Fibroblast of the conjunctiva (primary cell): ENCODE measurements around the gene DUSP22.
A peak's percentile ranks its signal among the peaks of the same experiment; 100 is the strongest.
"Not testable (repeated sequence)": the region's sequence is repeated elsewhere in the genome, so short reads cannot be mapped to it uniquely, and the experiment has no call there.

ENCODE experiments used
- DNase-seq: peaks from one replicate; pipeline ENCODE4 v3.0.0-alpha.2; 2010; ENCODE audit warnings: low read depth

The DUSP22 gene, protein sequence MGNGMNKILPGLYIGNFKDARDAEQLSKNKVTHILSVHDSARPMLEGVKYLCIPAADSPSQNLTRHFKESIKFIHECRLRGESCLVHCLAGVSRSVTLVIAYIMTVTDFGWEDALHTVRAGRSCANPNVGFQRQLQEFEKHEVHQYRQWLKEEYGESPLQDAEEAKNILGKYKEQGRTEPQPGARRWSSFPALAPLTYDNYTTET

DNA sequence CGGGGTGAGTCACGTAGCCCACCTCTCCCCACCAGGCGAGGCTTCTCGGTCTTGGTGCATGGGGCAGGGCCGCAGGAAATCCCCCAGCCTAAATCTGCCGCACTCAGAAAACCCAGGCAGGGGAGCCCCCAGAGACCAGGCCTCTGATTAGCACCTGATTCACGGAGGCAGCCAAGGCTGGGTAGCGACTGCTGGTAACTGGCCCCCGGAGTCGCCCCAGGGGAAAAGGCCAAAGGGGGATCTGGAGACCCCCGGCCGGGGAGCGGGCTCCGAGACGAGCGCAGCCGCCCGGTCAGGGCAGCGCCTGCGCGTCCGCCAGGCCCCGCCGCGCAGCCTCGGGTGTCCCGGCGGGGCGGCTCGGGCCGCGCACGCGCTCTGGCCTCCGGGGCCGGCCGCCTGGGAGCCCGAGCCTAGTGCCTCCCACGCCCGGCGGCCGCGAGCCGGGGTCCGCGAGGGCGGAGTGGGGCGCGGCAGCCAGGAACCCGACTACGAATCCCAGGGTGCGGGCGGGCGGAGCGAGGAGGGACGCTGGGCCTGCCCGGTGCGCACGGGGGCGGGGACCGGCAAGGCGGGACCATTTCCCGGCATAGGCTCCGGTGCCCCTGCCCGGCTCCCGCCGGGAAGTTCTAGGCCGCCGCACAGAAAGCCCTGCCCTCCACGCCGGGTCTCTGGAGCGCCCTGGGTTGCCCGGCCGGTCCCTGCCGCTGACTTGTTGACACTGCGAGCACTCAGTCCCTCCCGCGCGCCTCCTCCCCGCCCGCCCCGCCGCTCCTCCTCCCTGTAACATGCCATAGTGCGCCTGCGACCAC is at the start of gene DUSP22:
Gene DUSP22 (plus strand): TSS at position 791 of the 809 bp plus-strand sequence. CDS start 53 bp downstream, outside the sequence.
- DNase-seq: peak; percentile 77

- DNase-seq: no peak
These were observed 45.9 kb upstream of the DUSP22 start for GRCh38 chr6:246352-246751.

DNA sequence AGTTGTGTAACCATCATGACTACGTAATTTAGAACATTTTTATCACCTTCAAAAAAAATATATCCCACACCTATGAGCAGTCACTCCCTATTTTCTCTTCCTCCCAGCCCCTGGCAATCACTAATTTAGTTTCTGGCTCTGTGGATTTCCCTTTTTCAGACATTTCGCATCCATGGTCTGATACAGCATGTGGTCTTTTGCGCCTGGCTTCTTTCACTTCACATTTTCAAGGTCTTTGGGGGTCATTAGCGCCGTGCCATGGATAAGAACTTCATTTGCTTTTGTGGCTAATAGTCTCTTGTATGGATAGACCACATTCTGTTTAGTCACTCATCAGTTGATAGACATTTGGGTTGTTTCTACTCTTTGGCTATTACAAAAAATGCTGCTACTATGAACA is 44.9 kb upstream of the DUSP22 start:
- no peak for DNase-seq

- not testable (repeated sequence) for DNase-seq
These were observed 44.2 kb upstream of the DUSP22 start for GRCh38 chr6:248046-248445.

DNA sequence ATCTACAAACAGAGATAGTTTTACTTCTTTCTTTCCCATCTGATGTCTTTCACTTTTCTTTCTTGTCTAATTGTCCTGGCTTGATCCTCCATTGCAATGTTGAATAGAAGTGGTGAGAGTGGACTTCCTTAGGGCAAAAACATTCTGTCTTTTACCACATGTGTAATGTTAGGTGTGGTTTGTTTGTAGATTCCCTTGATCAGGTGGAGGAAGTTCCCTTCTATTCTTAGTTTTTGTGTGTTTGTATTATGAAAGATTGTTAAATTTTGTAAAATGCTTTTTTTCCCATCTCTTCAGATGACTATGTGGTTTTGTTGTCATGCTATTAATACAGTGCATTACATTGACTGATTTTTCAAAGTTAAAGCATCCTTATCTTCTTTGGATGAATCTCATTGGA is 41.6 kb upstream of the DUSP22 start:
- no peak for DNase-seq

DNA sequence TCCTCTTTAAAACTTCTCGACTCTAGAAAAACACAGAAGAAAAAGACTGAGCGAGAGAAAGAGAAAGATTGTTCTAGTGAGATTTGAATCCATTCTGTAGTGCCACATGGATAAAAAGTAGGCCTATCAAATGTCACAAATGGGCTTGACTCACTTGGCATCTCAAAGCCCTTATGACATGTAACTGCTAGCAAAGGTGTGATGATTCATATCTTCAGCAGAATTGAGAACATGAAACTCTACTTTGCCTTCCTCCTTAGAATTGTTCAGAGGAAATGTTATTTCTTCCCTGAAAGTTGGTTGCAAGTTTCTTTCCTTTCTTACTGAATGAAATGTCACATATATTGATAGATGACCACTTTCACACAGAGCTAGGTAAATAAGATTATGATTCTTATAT is 40.4 kb upstream of the DUSP22 start:
- DNase-seq: no peak

GRCh38 chr6:252775-253535 is 39.3 kb upstream of the DUSP22 start:
- no peak for DNase-seq

DNA sequence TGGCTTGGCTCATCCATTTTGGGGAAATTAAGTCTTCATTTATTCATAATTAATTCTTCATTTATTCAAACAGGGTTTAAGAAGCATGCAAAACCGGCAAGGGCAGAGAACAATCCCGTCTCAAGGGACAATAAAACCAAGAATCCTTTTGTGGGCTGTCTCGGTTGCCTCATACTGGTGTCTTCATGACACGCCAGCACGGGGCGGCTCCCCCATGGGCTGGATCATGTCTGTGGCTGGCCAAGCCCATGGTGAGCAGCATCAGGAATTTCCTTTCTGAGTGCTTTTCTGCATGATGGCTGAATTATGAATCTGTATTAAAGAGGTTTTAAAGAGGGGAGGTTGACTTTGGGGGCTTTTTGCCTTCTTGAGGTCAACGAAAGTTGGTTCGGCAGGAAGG is 38.3 kb upstream of the DUSP22 start:
- DNase-seq: no peak

GRCh38 chr6:255041-255750 is 37.1 kb upstream of the DUSP22 start:
- DNase-seq: no peak

DNA sequence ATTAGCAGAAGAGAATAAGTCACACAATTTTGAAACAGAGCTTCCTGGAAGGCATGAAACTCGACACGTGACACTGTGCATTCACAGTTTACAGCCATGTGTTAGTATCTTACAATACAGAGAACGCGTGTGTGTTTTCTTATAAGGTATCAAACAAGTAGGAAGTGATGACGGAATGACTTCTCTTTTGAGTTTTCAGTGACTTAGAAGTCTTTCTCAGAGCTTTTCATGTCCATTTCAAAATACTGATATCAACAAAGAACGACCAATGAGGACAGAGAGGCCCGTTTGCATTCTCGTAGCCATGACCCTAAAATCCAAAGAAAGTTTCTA is 36.6 kb upstream of the DUSP22 start:
- no peak for DNase-seq

- DNase-seq: no peak
These were observed 36.1 kb upstream of the DUSP22 start for GRCh38 chr6:256169-256568.

- no peak for DNase-seq
These were observed 35.1 kb upstream of the DUSP22 start for GRCh38 chr6:257031-257725.

GRCh38 chr6:257774-258173 is 34.5 kb upstream of the DUSP22 start:
- DNase-seq: no peak

- DNase-seq: no peak
These were observed 33.0 kb upstream of the DUSP22 start for GRCh38 chr6:259316-259715.

DNA sequence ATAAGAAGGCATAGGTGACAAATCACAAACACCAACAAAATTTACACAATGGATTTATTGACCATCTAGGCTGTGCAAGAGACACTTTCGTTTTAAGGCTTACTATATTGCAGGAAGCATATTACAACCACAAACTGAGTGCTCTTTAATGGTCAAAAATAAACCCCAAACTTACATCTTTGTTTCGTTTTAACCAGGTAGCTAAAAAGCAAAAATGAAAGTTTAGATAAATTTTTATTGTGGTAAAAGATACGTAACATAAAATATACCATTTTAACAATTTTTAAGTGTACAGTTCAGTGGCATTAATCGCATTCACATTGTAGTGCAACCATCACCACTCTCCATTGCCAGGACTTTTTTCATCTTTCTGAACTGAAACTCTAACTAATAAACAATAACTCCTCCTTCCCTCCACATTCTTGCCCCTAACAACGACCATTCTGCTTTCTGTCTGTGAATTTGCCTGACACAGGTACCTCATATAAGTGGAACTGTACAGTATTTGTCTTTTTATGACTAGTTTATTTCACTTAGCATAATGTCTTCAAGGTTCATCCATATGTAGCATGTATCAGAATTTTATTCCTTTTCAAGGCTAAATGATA is 32.3 kb upstream of the DUSP22 start:
- no peak for DNase-seq

GRCh38 chr6:264626-265025 is 27.7 kb upstream of the DUSP22 start:
- no peak for DNase-seq

GRCh38 chr6:268394-268935 is 23.8 kb upstream of the DUSP22 start:
- DNase-seq: no peak

- DNase-seq: peak; percentile 38
These were observed 18.7 kb upstream of the DUSP22 start for GRCh38 chr6:273551-274058.

DNA sequence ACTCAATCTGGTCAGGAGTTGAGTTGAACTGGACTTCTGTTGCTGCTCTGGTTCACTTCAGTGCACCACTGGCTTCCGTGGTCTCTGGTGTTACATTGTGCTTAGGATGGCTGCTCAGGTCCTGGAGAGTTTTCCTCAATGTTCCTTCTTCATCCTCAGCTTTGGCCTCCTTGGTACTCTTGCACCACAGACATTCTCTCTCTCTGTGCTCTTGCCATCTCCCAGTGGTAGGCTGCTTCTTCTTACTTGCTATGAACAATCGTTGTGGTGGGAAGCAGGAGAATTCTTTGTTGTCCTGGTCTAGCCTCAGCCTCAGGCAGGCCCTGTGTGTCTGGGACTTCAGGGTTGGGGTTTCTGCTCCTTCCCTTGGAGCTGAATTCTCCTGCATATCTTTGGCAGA is 14.5 kb upstream of the DUSP22 start:
- DNase-seq: no peak

DNA sequence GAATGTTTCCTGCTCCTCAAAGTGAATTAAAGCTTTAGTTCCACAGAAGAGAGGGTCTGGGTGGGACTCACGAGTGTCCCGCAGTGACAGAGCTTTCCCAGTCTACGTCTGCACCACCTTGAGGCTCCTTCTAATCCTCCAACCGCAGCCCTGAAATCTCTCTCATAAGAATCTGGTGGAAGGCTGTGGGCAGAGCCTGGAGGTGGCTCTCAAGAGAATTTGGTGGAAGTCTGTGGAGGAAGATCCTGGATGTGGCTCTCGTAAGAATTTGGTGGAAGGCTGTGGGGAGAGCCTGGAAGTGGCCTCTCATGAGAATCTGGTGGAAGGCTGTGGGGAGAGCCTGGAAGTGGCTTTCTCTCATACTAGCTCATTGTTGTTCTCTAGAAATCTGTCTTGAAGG is 13.8 kb upstream of the DUSP22 start:
- no peak for DNase-seq
